Esophagus squamous epithelium (tissue), 4 donors: Measurements from ENCODE around the gene CACNA1D.

Source experiments
- CTCF ChIP-seq, 6 experiments: fragments of 450-650 bp in 4 of 6; fragments of 200-600 bp in 2 of 6; sonication (generic) in 2 of 6; IDR thresholded peaks; one replicate each; pipeline ENCODE4 v1.5.1; 2016 to 2019; ENCODE audit warnings: antibody characterized with exemption in 6 of 6, mild to moderate bottlenecking in 4 of 6, moderate library complexity in 4 of 6
- POLR2A ChIP-seq, 4 donors: fragments of 450-650 bp; IDR thresholded peaks; one replicate each; pipeline ENCODE4 v1.6.1; 2017; ENCODE audit warnings: antibody characterized with exemption in 4 of 4, mild to moderate bottlenecking in 4 of 4, moderate library complexity in 3 of 4

- TF ChIP-seq CTCF (IDR thresholded peaks at IDR 0.05) (no peak), POLR2A (IDR thresholded peaks at IDR 0.05) (no peak)
These were observed 278.2 kb downstream of the CACNA1D start for GRCh38 chr3:53772562-53772961.
